Keratinocyte (primary cell): ENCODE results near the gene CMIP. TPM values are rescaled to one million over a fixed set of nuclear protein-coding genes. Genes with fewer than 3 reads are reported as not detected.
"Not testable (repeated sequence)": the region's sequence is repeated elsewhere in the genome, so short reads cannot be mapped to it uniquely, and the experiment has no call there.

Source experiments
- DNase-seq: peaks from one replicate; pipeline ENCODE4 v3.0.0-alpha.2; 2011; ENCODE audit warnings: low read depth, missing footprints, low spot score
- FAIRE-seq: peaks from 2 replicates; lab custom pipeline; 2011; peaks lifted over from hg19 to GRCh38; lab: Jason Lieb, UNC
- H2AFZ ChIP-seq: 2 replicates; pipeline ENCODE4 v1.6.0; 2012; ENCODE audit warnings: low read length, control low read depth, inconsistent platforms; ENCODE audit not compliant: control insufficient read depth
- H3K27ac ChIP-seq: 2 replicates; pipeline ENCODE4 v1.5.1; 2011; ENCODE audit warnings: low read length; ENCODE audit not compliant: control insufficient read depth, insufficient read depth
- H3K27me3 ChIP-seq: 3 replicates; pipeline ENCODE4 v1.6.0; 2011; ENCODE audit warnings: low read length; ENCODE audit not compliant: control insufficient read depth, insufficient read depth; ENCODE audit errors: extremely low read depth
- H3K36me3 ChIP-seq, 2 experiments: 2 replicates in 1 of 2; 3 replicates in 1 of 2; pipeline ENCODE4 v1.5.1; 2011; ENCODE audit warnings: low read length in 2 of 2, mild to moderate bottlenecking in 1 of 2; ENCODE audit not compliant: control insufficient read depth in 2 of 2, insufficient read depth in 2 of 2; ENCODE audit errors: extremely low read depth in 1 of 2
- H3K4me1 ChIP-seq: 3 replicates; pipeline ENCODE4 v1.5.1; 2011; ENCODE audit warnings: low read length; ENCODE audit not compliant: control insufficient read depth, insufficient read depth; ENCODE audit errors: extremely low read depth
- H3K4me2 ChIP-seq: 3 replicates; pipeline ENCODE4 v1.6.0; 2011; ENCODE audit warnings: low read depth, low read length; ENCODE audit not compliant: control insufficient read depth, insufficient read depth; ENCODE audit errors: extremely low read depth
- H3K4me3 ChIP-seq, 3 experiments: fragments of 200-600 bp in 1 of 3; sonication (generic) in 1 of 3; 2 replicates in 2 of 3; 3 replicates in 1 of 3; pipeline ENCODE4 v1.5.1; 2011 to 2016; ENCODE audit warnings: low read length in 3 of 3, mild to moderate bottlenecking in 3 of 3, control low read depth in 2 of 3, inconsistent platforms in 1 of 3, low read depth in 1 of 3, mixed read lengths in 1 of 3, mixed run types in 1 of 3, moderate library complexity in 1 of 3; ENCODE audit not compliant: control insufficient read depth in 2 of 3, insufficient read depth in 2 of 3; ENCODE audit errors: extremely low read depth in 1 of 3
- H3K79me2 ChIP-seq: 2 replicates; pipeline ENCODE4 v1.6.0; 2012; ENCODE audit warnings: low read length; ENCODE audit not compliant: control insufficient read depth, insufficient read depth
- H3K9ac ChIP-seq: 3 replicates; pipeline ENCODE4 v1.6.0; 2011; ENCODE audit warnings: low read length; ENCODE audit not compliant: control insufficient read depth, insufficient read depth; ENCODE audit errors: extremely low read depth
- H3K9me1 ChIP-seq: 3 replicates; pipeline ENCODE4 v1.6.0; 2011; ENCODE audit warnings: low read length; ENCODE audit not compliant: control insufficient read depth, insufficient read depth; ENCODE audit errors: extremely low read depth
- H3K9me3 ChIP-seq: 2 replicates; pipeline ENCODE4 v1.5.1; 2012; ENCODE audit warnings: low read depth, low read length; ENCODE audit not compliant: control insufficient read depth
- H4K20me1 ChIP-seq: 3 replicates; pipeline ENCODE4 v1.6.0; 2011; ENCODE audit warnings: low read length; ENCODE audit not compliant: control insufficient read depth, insufficient read depth; ENCODE audit errors: extremely low read depth
- EZH2 ChIP-seq: IDR thresholded peaks from one replicate; pipeline ENCODE4 v1.6.1; 2012; ENCODE audit warnings: inconsistent platforms, mild to moderate bottlenecking, low read length, moderate library complexity
- dilution Hi-C: fragments of 300-500 bp; cut with MboI; formaldehyde crosslinking; loops from one replicate; pipeline ENCODE4 v1.7.0; 2020; ENCODE audit warnings: low sequenced_read_pairs; ENCODE audit not compliant: extremely low pct_ligation_motif_present
- polyA plus RNA-seq, 5 experiments: library from polyadenylated mRNA; depleted of rRNA in 3 of 5; stranded (reverse) in 3 of 5; stranded (forward) in 1 of 5; unstranded in 1 of 5; fragments of >200 nt; gene quantifications; 1 replicate in 1 of 5; 2 replicates in 3 of 5; 3 replicates in 1 of 5; pipeline versions ENCODE4 v1.2.1 to v1.2.3, GENCODE V29; 2011 to 2012; ENCODE audit warnings: missing spikeins in 2 of 5, low read depth in 1 of 5, low replicate concordance in 1 of 5
- TF ChIP-seq, protein P1 (sequence below), 3 experiments: IDR thresholded peaks in 1 of 3; conservative IDR thresholded peaks in 1 of 3; optimal IDR thresholded peaks in 1 of 3; 2 replicates in 2 of 3; 3 replicates in 1 of 3; pipeline versions ENCODE3 to v1.5.1; 2011; ENCODE audit warnings: low read length in 3 of 3, mild to moderate bottlenecking in 3 of 3, moderate library complexity in 2 of 3, control low read depth in 1 of 3, inconsistent platforms in 1 of 3; ENCODE audit not compliant: insufficient read depth in 2 of 3; ENCODE audit errors: extremely low read depth in 1 of 3

CMIP gene
- polyA plus RNA-seq, 1 donor (not counting 4 experiments of a cell fraction or from before 2014, with no cell fraction given) = 5.0 TPM

GRCh38 chr16:81521141-81521626, 76.6 kb downstream of the CMIP start:
- peaks cover 8 to 21% of the 10 kb centered on the region in 2 experiments for H3K36me3 ChIP-seq
- H3K9ac ChIP-seq = no peak overlapping the region
- DNase-seq (no peak), FAIRE-seq (no peak)
- H3K9me1 ChIP-seq = peaks cover 4% of the 10 kb centered on the region
- H2AFZ ChIP-seq = no peak overlapping the region
- no peak overlapping the region for H3K27ac ChIP-seq
- H3K4me3 ChIP-seq = no peak overlapping the region
- dilution Hi-C loops = no loop called here
- H3K4me1 ChIP-seq = peaks cover 47% of the 10 kb centered on the region
- H3K79me2 ChIP-seq = peaks cover 74% of the 10 kb centered on the region
- no peaks in the 10 kb centered on the region for H3K9me3 ChIP-seq
- no peak overlapping the region for H3K4me2 ChIP-seq
- TF ChIP-seq, protein P1, sequence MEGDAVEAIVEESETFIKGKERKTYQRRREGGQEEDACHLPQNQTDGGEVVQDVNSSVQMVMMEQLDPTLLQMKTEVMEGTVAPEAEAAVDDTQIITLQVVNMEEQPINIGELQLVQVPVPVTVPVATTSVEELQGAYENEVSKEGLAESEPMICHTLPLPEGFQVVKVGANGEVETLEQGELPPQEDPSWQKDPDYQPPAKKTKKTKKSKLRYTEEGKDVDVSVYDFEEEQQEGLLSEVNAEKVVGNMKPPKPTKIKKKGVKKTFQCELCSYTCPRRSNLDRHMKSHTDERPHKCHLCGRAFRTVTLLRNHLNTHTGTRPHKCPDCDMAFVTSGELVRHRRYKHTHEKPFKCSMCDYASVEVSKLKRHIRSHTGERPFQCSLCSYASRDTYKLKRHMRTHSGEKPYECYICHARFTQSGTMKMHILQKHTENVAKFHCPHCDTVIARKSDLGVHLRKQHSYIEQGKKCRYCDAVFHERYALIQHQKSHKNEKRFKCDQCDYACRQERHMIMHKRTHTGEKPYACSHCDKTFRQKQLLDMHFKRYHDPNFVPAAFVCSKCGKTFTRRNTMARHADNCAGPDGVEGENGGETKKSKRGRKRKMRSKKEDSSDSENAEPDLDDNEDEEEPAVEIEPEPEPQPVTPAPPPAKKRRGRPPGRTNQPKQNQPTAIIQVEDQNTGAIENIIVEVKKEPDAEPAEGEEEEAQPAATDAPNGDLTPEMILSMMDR (optimal IDR thresholded peaks at IDR 0.05 in 1 of 3, IDR thresholded peaks at IDR 0.05 in 1 of 3, conservative IDR thresholded peaks at IDR 0.05 in 1 of 3; ENCODE audit: extremely low read depth in 1 of 3, insufficient read depth in 2 of 3, low read length in 3 of 3) = no peak
- no peak for TF ChIP-seq EZH2
- H4K20me1 ChIP-seq = no peaks in the 10 kb centered on the region
- H3K27me3 ChIP-seq = no peaks in the 10 kb centered on the region

DNA sequence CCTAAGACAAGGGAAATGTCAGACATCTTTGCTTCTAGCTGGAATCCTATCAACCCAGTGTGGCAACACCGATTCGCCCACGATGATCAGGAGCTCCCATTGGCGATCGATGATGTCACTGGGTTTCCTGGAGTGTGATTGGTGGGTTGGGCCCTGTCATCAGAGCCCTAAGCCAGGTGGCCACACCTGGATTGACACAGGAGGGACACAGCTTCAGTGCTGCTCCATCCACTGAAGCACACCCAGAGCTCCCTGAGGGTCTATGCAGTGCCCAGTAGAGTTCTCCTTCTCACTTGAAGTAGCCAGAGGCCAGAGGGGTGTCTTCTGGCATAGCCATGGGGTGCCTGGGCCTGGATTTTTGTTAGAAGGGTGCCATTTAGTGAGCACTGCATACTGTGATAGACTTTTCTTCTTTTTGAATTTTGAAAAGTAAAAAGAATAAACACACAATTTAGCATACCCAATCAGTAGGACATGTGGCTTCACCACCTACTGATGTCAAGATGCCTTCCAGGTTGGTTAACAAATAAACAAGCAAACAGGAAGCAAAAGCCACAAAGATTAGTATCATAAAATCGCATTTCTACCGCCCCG, 77.6 kb downstream of the CMIP start:
- Histone ChIP-seq H3K79me2 (peaks cover 66% of the 10 kb centered on the region), H4K20me1 (no peaks in the 10 kb centered on the region), H3K27ac (peak overlapping the region; percentile 1), H3K9ac (no peak overlapping the region), H3K4me3 (no peak overlapping the region), H3K9me1 (peaks cover 4% of the 10 kb centered on the region), H3K4me2 (no peak overlapping the region), H2AFZ (no peak overlapping the region), H3K36me3 (peaks cover 8 to 11% of the 10 kb centered on the region in 2 experiments), H3K27me3 (no peaks in the 10 kb centered on the region), H3K4me1 (peaks cover 58% of the 10 kb centered on the region), H3K9me3 (no peaks in the 10 kb centered on the region)
- FAIRE-seq (no peak), DNase-seq (no peak)
- TF ChIP-seq, protein P1 (optimal IDR thresholded peaks at IDR 0.05 in 1 of 3, IDR thresholded peaks at IDR 0.05 in 1 of 3, conservative IDR thresholded peaks at IDR 0.05 in 1 of 3; ENCODE audit: extremely low read depth in 1 of 3, insufficient read depth in 2 of 3, low read length in 3 of 3) = no peak
- TF ChIP-seq EZH2 = no peak
- dilution Hi-C loops = no loop called here

GRCh38 chr16:81522851-81523250, 78.2 kb downstream of the CMIP start:
- Histone ChIP-seq H3K4me2 (peak overlapping the region; percentile 67), H3K4me1 (peaks cover 59% of the 10 kb centered on the region), H3K27ac (peak overlapping the region; percentile 90), H3K9ac (peak overlapping the region; percentile 58), H3K36me3 (peaks cover 8 to 12% of the 10 kb centered on the region in 2 experiments), H3K79me2 (peaks cover 67% of the 10 kb centered on the region)
- H3K4me3 ChIP-seq, FAIRE-seq, H3K27me3 ChIP-seq, DNase-seq, dilution Hi-C loops, H3K9me1 ChIP-seq, H3K9me3 ChIP-seq, H4K20me1 ChIP-seq, H2AFZ ChIP-seq: not testable (repeated sequence)
